Astrocyte (in vitro differentiated cells and primary cell): ENCODE measurements around the gene PRR36. TPM values are rescaled to one million over a fixed set of nuclear protein-coding genes. Genes with fewer than 3 reads are reported as not detected.

Experiments used
- DNase-seq: peaks from one replicate; pipeline ENCODE4 v3.0.0-alpha.2; 2010; ENCODE audit warnings: low read depth
- FAIRE-seq: peaks from 2 replicates; lab custom pipeline; 2011; peaks lifted over from hg19 to GRCh38; lab: Jason Lieb, UNC
- H2AFZ ChIP-seq: 2 replicates; pipeline ENCODE4 v1.6.0; 2012; ENCODE audit warnings: low read depth, low read length, inconsistent platforms
- H3K27ac ChIP-seq: 2 replicates; pipeline ENCODE4 v1.5.1; 2011; ENCODE audit warnings: low read depth, low read length, inconsistent platforms
- H3K27me3 ChIP-seq: 2 replicates; pipeline ENCODE4 v1.6.0; 2011; ENCODE audit warnings: low read length, inconsistent platforms; ENCODE audit not compliant: insufficient read depth
- H3K36me3 ChIP-seq: 2 replicates; pipeline ENCODE4 v1.5.1; 2011; ENCODE audit warnings: low read length, inconsistent platforms; ENCODE audit not compliant: insufficient read depth
- H3K4me1 ChIP-seq: 2 replicates; pipeline ENCODE4 v1.5.1; 2011; ENCODE audit warnings: low read length, inconsistent platforms; ENCODE audit not compliant: insufficient read depth
- H3K4me2 ChIP-seq: 2 replicates; pipeline ENCODE4 v1.6.0; 2012; ENCODE audit warnings: low read length, inconsistent platforms
- H3K4me3 ChIP-seq: 2 replicates; pipeline ENCODE4 v1.5.1; 2011; ENCODE audit warnings: low read depth, mild to moderate bottlenecking, low read length, inconsistent platforms; ENCODE audit not compliant: insufficient read depth
- H3K79me2 ChIP-seq: 2 replicates; pipeline ENCODE4 v1.6.0; 2012; ENCODE audit warnings: mild to moderate bottlenecking, low read length, inconsistent platforms; ENCODE audit not compliant: insufficient read depth
- H3K9ac ChIP-seq: 2 replicates; pipeline ENCODE4 v1.6.0; 2012; ENCODE audit warnings: mild to moderate bottlenecking, low read length, inconsistent platforms
- H3K9me3 ChIP-seq: 2 replicates; pipeline ENCODE4 v1.5.1; 2012; ENCODE audit warnings: low read depth, mild to moderate bottlenecking, low read length, inconsistent platforms; ENCODE audit not compliant: insufficient read depth
- H4K20me1 ChIP-seq: 2 replicates; pipeline ENCODE4 v1.6.0; 2012; ENCODE audit warnings: low read length, inconsistent platforms; ENCODE audit not compliant: insufficient read depth
- H3K27ac Mint-ChIP-seq: one replicate; pipeline ENCODE4 v1.8.0; 2021; ENCODE audit warnings: mild to moderate bottlenecking, mixed read lengths; ENCODE audit not compliant: unreplicated experiment
- H3K27me3 Mint-ChIP-seq: one replicate; pipeline ENCODE4 v1.8.0; 2021; ENCODE audit warnings: low read depth, mixed read lengths; ENCODE audit not compliant: unreplicated experiment
- H3K36me3 Mint-ChIP-seq: one replicate; pipeline ENCODE4 v1.8.0; 2021; ENCODE audit warnings: low read depth, mixed read lengths; ENCODE audit not compliant: unreplicated experiment
- H3K4me1 Mint-ChIP-seq: one replicate; pipeline ENCODE4 v1.8.0; 2021; ENCODE audit warnings: low read depth, mixed read lengths; ENCODE audit not compliant: unreplicated experiment
- H3K4me3 Mint-ChIP-seq: one replicate; pipeline ENCODE4 v1.8.0; 2021; ENCODE audit warnings: mild to moderate bottlenecking, moderate library complexity, mixed read lengths; ENCODE audit not compliant: unreplicated experiment
- H3K9me3 Mint-ChIP-seq: one replicate; pipeline ENCODE4 v1.8.0; 2021; ENCODE audit warnings: mild to moderate bottlenecking, mixed read lengths; ENCODE audit not compliant: unreplicated experiment
- CTCF ChIP-seq: IDR thresholded peaks from 2 replicates; pipeline ENCODE4 v1.5.1; 2011; ENCODE audit warnings: low read depth, mild to moderate bottlenecking, inconsistent platforms, low read length, moderate library complexity; ENCODE audit not compliant: insufficient read depth
- EZH2 ChIP-seq: IDR thresholded peaks from 2 replicates; pipeline ENCODE4 v1.6.1; 2012; ENCODE audit warnings: mild to moderate bottlenecking, low read length, inconsistent platforms; ENCODE audit not compliant: insufficient read depth
- total RNA-seq: library from RNA; stranded (reverse); gene quantifications from 2 replicates; pipeline ENCODE4 v1.2.1, GENCODE V29; 2021

PRR36 gene
- total RNA-seq, 1 donor from 2014 or later: 1.3 TPM

DNA sequence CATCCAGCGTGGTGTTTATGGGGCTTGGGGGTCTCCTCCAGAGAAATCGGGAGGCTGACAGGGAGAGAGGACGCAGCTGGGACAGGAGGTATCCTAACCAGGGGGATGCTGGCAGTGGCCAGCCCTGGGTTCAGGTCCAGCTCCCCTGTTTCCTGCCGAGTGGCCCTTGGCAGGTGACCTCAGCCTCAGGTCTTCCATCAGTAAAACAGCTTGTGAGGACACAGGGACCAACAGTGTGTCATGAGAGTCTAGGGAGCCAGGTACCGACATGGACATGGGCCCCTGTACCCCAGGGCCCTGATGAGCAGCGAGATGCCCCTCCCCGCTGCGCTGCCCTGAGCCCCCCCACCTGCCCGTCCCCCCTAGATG lies 24.6 kb downstream of the PRR36 start:
- peaks cover 21% of the 10 kb centered on the region for H4K20me1 ChIP-seq
- DNase-seq (no peak), FAIRE-seq (no peak)
- no peak for TF ChIP-seq CTCF
- no peak overlapping the region for H3K4me3 ChIP-seq
- no peaks in the 10 kb centered on the region for H3K36me3 ChIP-seq
- no peak overlapping the region for H3K4me2 ChIP-seq
- H3K4me1 ChIP-seq: no peaks in the 10 kb centered on the region
- H3K36me3 Mint-ChIP-seq: no peaks in the 10 kb centered on the region
- no peaks in the 10 kb centered on the region for H3K27me3 Mint-ChIP-seq
- H3K4me3 Mint-ChIP-seq: no peak overlapping the region
- H3K27me3 ChIP-seq: no peaks in the 10 kb centered on the region
- no peak overlapping the region for H3K27ac ChIP-seq
- no peak overlapping the region for H2AFZ ChIP-seq
- no peak overlapping the region for H3K9ac ChIP-seq
- peaks cover 3% of the 10 kb centered on the region for H3K4me1 Mint-ChIP-seq
- no peaks in the 10 kb centered on the region for H3K9me3 Mint-ChIP-seq
- H3K27ac Mint-ChIP-seq: no peak overlapping the region
- H3K9me3 ChIP-seq: no peaks in the 10 kb centered on the region
- no peaks in the 10 kb centered on the region for H3K79me2 ChIP-seq

GRCh38 chr19:7848779-7849457 lies 25.3 kb downstream of the PRR36 start:
- no peak overlapping the region for H3K4me3 ChIP-seq
- no peaks in the 10 kb centered on the region for H3K9me3 Mint-ChIP-seq
- no peaks in the 10 kb centered on the region for H3K36me3 ChIP-seq
- H2AFZ ChIP-seq: no peak overlapping the region
- H3K4me2 ChIP-seq: no peak overlapping the region
- DNase-seq (no peak), FAIRE-seq (no peak)
- H3K27ac ChIP-seq: no peak overlapping the region
- peaks cover 22% of the 10 kb centered on the region for H4K20me1 ChIP-seq
- TF ChIP-seq CTCF: no peak
- no peak for TF ChIP-seq EZH2
- no peaks in the 10 kb centered on the region for H3K27me3 Mint-ChIP-seq
- H3K4me3 Mint-ChIP-seq: no peak overlapping the region
- H3K9ac ChIP-seq: no peak overlapping the region
- H3K79me2 ChIP-seq: no peaks in the 10 kb centered on the region
- H3K27me3 ChIP-seq: no peaks in the 10 kb centered on the region
- no peaks in the 10 kb centered on the region for H3K36me3 Mint-ChIP-seq
- H3K4me1 ChIP-seq: no peaks in the 10 kb centered on the region
- no peaks in the 10 kb centered on the region for H3K9me3 ChIP-seq
- H3K27ac Mint-ChIP-seq: no peak overlapping the region
- H3K4me1 Mint-ChIP-seq: peaks cover 3% of the 10 kb centered on the region

- Histone ChIP-seq H3K27me3 (no peaks in the 10 kb centered on the region), H3K4me3 (no peak overlapping the region), H3K4me2 (no peak overlapping the region), H3K4me1 (no peaks in the 10 kb centered on the region), H3K36me3 (no peaks in the 10 kb centered on the region), H3K79me2 (peaks cover 2% of the 10 kb centered on the region), H3K9me3 (no peaks in the 10 kb centered on the region), H3K9ac (no peak overlapping the region), H3K27ac (no peak overlapping the region), H4K20me1 (peaks cover 30% of the 10 kb centered on the region), H2AFZ (no peak overlapping the region)
- Mint-ChIP-seq H3K27ac (no peak overlapping the region), H3K4me1 (no peaks in the 10 kb centered on the region), H3K36me3 (no peaks in the 10 kb centered on the region), H3K9me3 (no peaks in the 10 kb centered on the region), H3K4me3 (no peak overlapping the region), H3K27me3 (no peaks in the 10 kb centered on the region)
- DNase-seq (no peak), FAIRE-seq (no peak)
- no peak for TF ChIP-seq CTCF
- no peak for TF ChIP-seq EZH2
These were observed 26.5 kb downstream of the PRR36 start for GRCh38 chr19:7847664-7848063.
